Liver (tissue), 9 donors: ENCODE results near the gene CCDC201. TPM values are rescaled to one million over a fixed set of nuclear protein-coding genes. Genes with fewer than 3 reads are reported as not detected.

ENCODE experiments used
- DNase-seq: peaks from one replicate; pipeline ENCODE4 v3.0.0-alpha.2; 2017; ENCODE audit warnings: low spot score
- H3K27ac ChIP-seq, 2 donors: one replicate each; pipeline ENCODE4 v1.7.0; 2013; ENCODE audit warnings: inconsistent platforms in 2 of 2, low read length in 2 of 2, control low read depth in 1 of 2, low read depth in 1 of 2, mild to moderate bottlenecking in 1 of 2
- H3K27me3 ChIP-seq, 4 donors: one replicate each; pipeline versions ENCODE4 v1.6.1 to v1.7.0; 2013; ENCODE audit warnings: low read length in 3 of 4, inconsistent platforms in 1 of 4, mild to moderate bottlenecking in 1 of 4, moderate library complexity in 1 of 4; ENCODE audit not compliant: control insufficient read depth in 4 of 4, insufficient read depth in 4 of 4
- H3K36me3 ChIP-seq, 4 donors: one replicate each; pipeline versions ENCODE4 v1.6.1 to v1.7.0; 2013; ENCODE audit warnings: low read length in 3 of 4, mild to moderate bottlenecking in 3 of 4, low read depth in 1 of 4, moderate library complexity in 1 of 4; ENCODE audit not compliant: control insufficient read depth in 4 of 4, insufficient read depth in 3 of 4
- H3K4me1 ChIP-seq, 4 donors: one replicate each; pipeline versions ENCODE4 v1.6.1 to v1.7.0; 2013; ENCODE audit warnings: low read length in 3 of 4, mild to moderate bottlenecking in 3 of 4, moderate library complexity in 1 of 4; ENCODE audit not compliant: control insufficient read depth in 4 of 4, insufficient read depth in 4 of 4
- H3K4me3 ChIP-seq, 3 donors: one replicate each; pipeline versions ENCODE4 v1.6.1 to v1.7.0; 2013; ENCODE audit warnings: low read length in 3 of 3, control low read depth in 1 of 3, low read depth in 1 of 3, mild to moderate bottlenecking in 1 of 3
- H3K9ac ChIP-seq, 2 donors: one replicate each; pipeline ENCODE4 v1.7.0; 2013; ENCODE audit warnings: low read length in 2 of 2, mild to moderate bottlenecking in 2 of 2, moderate library complexity in 2 of 2, control low read depth in 1 of 2, low read depth in 1 of 2
- H3K9me3 ChIP-seq, 4 donors: one replicate each; pipeline versions ENCODE4 v1.6.1 to v1.7.0; 2013; ENCODE audit warnings: low read length in 3 of 4; ENCODE audit not compliant: control insufficient read depth in 4 of 4
- ATF3 ChIP-seq: IDR thresholded peaks from 2 replicates; pipeline ENCODE4 v1.6.1; 2016; ENCODE audit warnings: antibody characterized with exemption
- EGR1 ChIP-seq, 2 donors: IDR thresholded peaks; 2 replicates each; pipeline ENCODE4 v1.6.1; 2016 to 2018; ENCODE audit warnings: antibody characterized with exemption in 2 of 2, low read depth in 2 of 2
- FOXA1 ChIP-seq: IDR thresholded peaks from 2 replicates; pipeline ENCODE4 v1.6.1; 2016; ENCODE audit warnings: antibody characterized with exemption
- FOXA2 ChIP-seq: IDR thresholded peaks from 2 replicates; pipeline ENCODE4 v1.6.1; 2016; ENCODE audit warnings: antibody characterized with exemption
- GABPA ChIP-seq, 2 donors: IDR thresholded peaks in 1 of 2; conservative IDR thresholded peaks in 1 of 2; 2 replicates each; pipeline ENCODE4 v1.6.1; 2016; ENCODE audit warnings: antibody characterized with exemption in 2 of 2, mild to moderate bottlenecking in 1 of 2, moderate library complexity in 1 of 2
- HNF4A ChIP-seq, 2 donors: conservative IDR thresholded peaks; 2 replicates each; pipeline ENCODE4 v1.6.1; 2016; ENCODE audit warnings: antibody characterized with exemption in 2 of 2, mild to moderate bottlenecking in 2 of 2
- HNF4G ChIP-seq: IDR thresholded peaks from 2 replicates; pipeline ENCODE4 v1.6.1; 2016; ENCODE audit warnings: antibody characterized with exemption
- JUND ChIP-seq, 2 donors: IDR thresholded peaks; 2 replicates each; pipeline ENCODE4 v1.6.1; 2016; ENCODE audit warnings: antibody characterized with exemption in 2 of 2
- NR2F2 ChIP-seq: IDR thresholded peaks from 2 replicates; pipeline ENCODE4 v1.6.1; 2016; ENCODE audit warnings: antibody characterized with exemption
- RAD21 ChIP-seq, 2 donors: IDR thresholded peaks; 2 replicates each; pipeline ENCODE4 v1.6.1; 2016; ENCODE audit warnings: antibody characterized with exemption in 2 of 2, mild to moderate bottlenecking in 2 of 2
- RXRA ChIP-seq, 2 donors: IDR thresholded peaks; 2 replicates each; pipeline ENCODE4 v1.6.1; 2017 to 2018; ENCODE audit warnings: antibody characterized with exemption in 2 of 2, mild to moderate bottlenecking in 1 of 2
- SP1 ChIP-seq: IDR thresholded peaks from 2 replicates; pipeline ENCODE4 v1.6.1; 2018; ENCODE audit warnings: antibody characterized with exemption, mild to moderate bottlenecking
- TAF1 ChIP-seq: conservative IDR thresholded peaks from 2 replicates; pipeline ENCODE4 v1.6.1; 2016; ENCODE audit warnings: antibody characterized with exemption, mild to moderate bottlenecking
- YY1 ChIP-seq: IDR thresholded peaks from 2 replicates; pipeline ENCODE4 v1.6.1; 2016; ENCODE audit warnings: antibody characterized with exemption, mild to moderate bottlenecking
- ZBTB33 ChIP-seq: IDR thresholded peaks from 2 replicates; pipeline ENCODE4 v1.6.1; 2016; ENCODE audit warnings: antibody characterized with exemption
- WGBS: extraction: QIAGEN DNeasy Blood & Tissue Kit; methylation state at CpG from one replicate; pipeline ENCODE4 v1.1.7; 2013; 5-methylcytosine and 5-hydroxymethylcytosine counted together
- polyA plus RNA-seq, 2 donors: library from polyadenylated mRNA; stranded (reverse) in 1 of 2; unstranded in 1 of 2; fragments of 200-250 nt in 1 of 2; fragments of >200 nt in 1 of 2; fragmentation: Nextera tagmentation in 1 of 2; extraction: Ambion mirVana in 1 of 2; gene quantifications; one replicate each; pipeline versions ENCODE4 v1.2.1 to v1.2.3, GENCODE V29; 2013 to 2015
- total RNA-seq, 2 donors: library from RNA; depleted of rRNA; stranded (reverse); fragments of >200 nt; gene quantifications; one replicate each; pipeline ENCODE4 v1.2.3, GENCODE V29; 2014
- TF ChIP-seq, protein P1 (sequence below): IDR thresholded peaks from 2 replicates; pipeline ENCODE4 v1.6.1; 2016; ENCODE audit warnings: antibody characterized with exemption, mild to moderate bottlenecking
- TF ChIP-seq, protein P2 (sequence below): fragments of 150-350 bp; IDR thresholded peaks from 2 replicates; pipeline ENCODE4 v1.5.1; 2017; ENCODE audit warnings: improper control_type of control experiment, low read depth, low read length; ENCODE audit not compliant: missing input control
- TF ChIP-seq, protein P3 (sequence below): IDR thresholded peaks from 2 replicates; pipeline ENCODE4 v1.6.1; 2016; ENCODE audit warnings: antibody characterized with exemption
- donor health status: healthy.
- donor health status: healthy.
- donor health status: healthy.
- donor health status: healthy.
- donor health status: healthy.

The CCDC201 gene
- total and polyA plus RNA-seq, 4 donors = not detected

GRCh38 chr7:45890125-45890901 is 17.4 kb upstream of the CCDC201 start:
- 74% methylated on average over 8 of the region's 8 CpGs for WGBS
- TF ChIP-seq JUND (IDR thresholded peaks at IDR 0.05) (peak in 1 of 2 donors; percentile 74), RAD21 (IDR thresholded peaks at IDR 0.05) (no peak), YY1 (peak; percentile 13), NR2F2 (peak; percentile 17), HNF4A (conservative IDR thresholded peaks at IDR 0.05) (no peak)
- TF ChIP-seq, protein P1, sequence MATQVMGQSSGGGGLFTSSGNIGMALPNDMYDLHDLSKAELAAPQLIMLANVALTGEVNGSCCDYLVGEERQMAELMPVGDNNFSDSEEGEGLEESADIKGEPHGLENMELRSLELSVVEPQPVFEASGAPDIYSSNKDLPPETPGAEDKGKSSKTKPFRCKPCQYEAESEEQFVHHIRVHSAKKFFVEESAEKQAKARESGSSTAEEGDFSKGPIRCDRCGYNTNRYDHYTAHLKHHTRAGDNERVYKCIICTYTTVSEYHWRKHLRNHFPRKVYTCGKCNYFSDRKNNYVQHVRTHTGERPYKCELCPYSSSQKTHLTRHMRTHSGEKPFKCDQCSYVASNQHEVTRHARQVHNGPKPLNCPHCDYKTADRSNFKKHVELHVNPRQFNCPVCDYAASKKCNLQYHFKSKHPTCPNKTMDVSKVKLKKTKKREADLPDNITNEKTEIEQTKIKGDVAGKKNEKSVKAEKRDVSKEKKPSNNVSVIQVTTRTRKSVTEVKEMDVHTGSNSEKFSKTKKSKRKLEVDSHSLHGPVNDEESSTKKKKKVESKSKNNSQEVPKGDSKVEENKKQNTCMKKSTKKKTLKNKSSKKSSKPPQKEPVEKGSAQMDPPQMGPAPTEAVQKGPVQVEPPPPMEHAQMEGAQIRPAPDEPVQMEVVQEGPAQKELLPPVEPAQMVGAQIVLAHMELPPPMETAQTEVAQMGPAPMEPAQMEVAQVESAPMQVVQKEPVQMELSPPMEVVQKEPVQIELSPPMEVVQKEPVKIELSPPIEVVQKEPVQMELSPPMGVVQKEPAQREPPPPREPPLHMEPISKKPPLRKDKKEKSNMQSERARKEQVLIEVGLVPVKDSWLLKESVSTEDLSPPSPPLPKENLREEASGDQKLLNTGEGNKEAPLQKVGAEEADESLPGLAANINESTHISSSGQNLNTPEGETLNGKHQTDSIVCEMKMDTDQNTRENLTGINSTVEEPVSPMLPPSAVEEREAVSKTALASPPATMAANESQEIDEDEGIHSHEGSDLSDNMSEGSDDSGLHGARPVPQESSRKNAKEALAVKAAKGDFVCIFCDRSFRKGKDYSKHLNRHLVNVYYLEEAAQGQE = peak; percentile 20
- no peaks in the 10 kb centered on the region for H3K9me3 ChIP-seq
- peaks cover 0 to 29% (median 15%) of the 10 kb centered on the region in 4 donors for H3K4me1 ChIP-seq
- H3K27ac ChIP-seq = peak overlapping the region; percentile 90 to 93
- peaks cover 0 to 9% (median 0%) of the 10 kb centered on the region in 4 donors for H3K36me3 ChIP-seq
- H3K4me3 ChIP-seq = peak overlapping the region; percentile 25 to 64 (median 44)
- H3K9ac ChIP-seq = peak overlapping the region; percentile 65 to 98
- no peak for DNase-seq
- H3K27me3 ChIP-seq = no peaks in the 10 kb centered on the region

DNA sequence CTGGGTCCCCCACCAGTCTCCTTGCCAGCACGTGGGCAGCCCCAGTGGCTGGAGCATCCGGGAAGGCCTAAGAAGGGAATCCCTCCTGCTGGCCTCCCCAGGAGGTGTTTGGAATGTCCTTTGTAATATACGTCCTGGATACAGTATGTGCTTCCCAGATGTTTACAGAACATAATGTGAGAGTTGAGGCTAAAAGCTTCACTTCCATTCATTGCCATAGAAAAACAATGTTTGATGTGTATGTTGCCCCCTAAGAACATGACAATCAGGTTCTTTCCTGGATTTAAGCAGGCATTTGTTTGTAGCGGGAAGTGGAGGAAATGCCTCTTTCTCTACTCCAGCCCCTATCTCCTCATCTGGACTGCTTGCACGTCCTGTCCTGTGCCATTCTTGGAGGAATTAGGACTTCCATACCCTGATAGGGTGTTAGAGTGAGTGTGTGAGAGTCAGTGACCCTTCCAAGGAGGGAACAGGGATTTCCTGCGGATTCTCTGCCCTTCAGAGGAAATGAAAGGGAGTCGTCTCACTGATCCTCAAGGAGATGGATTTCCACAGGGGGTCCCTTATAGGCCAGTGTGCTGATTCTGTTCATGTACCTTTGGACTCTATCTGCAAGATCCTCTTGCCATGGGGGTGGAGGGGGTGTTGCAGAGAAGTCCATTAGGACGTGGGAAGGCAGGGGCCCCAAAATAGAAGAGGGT is 16.6 kb upstream of the CCDC201 start:
- Histone ChIP-seq H3K4me1 (peaks cover 0 to 36% (median 18%) of the 10 kb centered on the region in 4 donors), H3K9me3 (no peaks in the 10 kb centered on the region), H3K27ac (peak overlapping the region; percentile 90 to 93), H3K4me3 (peak overlapping the region; percentile 25 to 64 (median 44)), H3K9ac (peak overlapping the region; percentile 65 to 98), H3K27me3 (no peaks in the 10 kb centered on the region), H3K36me3 (peaks cover 0 to 9% (median 0%) of the 10 kb centered on the region in 4 donors)
- TF ChIP-seq FOXA1 (no peak), ATF3 (peak; percentile 55), HNF4G (no peak), YY1 (no peak), HNF4A (conservative IDR thresholded peaks at IDR 0.05) (peak; percentile 23 to 41), RXRA (IDR thresholded peaks at IDR 0.05) (no peak), NR2F2 (no peak), SP1 (no peak), FOXA2 (peak; percentile 23), GABPA (IDR thresholded peaks at IDR 0.05 in 1 of 2, conservative IDR thresholded peaks at IDR 0.05 in 1 of 2) (no peak), RAD21 (IDR thresholded peaks at IDR 0.05) (no peak), JUND (IDR thresholded peaks at IDR 0.05) (peak in 1 of 2 donors; percentile 10), ZBTB33 (no peak), EGR1 (IDR thresholded peaks at IDR 0.05; ENCODE audit: low read depth in 2 of 2) (peak; percentile 27 to 28), TAF1 (peak; percentile 56)
- TF ChIP-seq, protein P2, sequence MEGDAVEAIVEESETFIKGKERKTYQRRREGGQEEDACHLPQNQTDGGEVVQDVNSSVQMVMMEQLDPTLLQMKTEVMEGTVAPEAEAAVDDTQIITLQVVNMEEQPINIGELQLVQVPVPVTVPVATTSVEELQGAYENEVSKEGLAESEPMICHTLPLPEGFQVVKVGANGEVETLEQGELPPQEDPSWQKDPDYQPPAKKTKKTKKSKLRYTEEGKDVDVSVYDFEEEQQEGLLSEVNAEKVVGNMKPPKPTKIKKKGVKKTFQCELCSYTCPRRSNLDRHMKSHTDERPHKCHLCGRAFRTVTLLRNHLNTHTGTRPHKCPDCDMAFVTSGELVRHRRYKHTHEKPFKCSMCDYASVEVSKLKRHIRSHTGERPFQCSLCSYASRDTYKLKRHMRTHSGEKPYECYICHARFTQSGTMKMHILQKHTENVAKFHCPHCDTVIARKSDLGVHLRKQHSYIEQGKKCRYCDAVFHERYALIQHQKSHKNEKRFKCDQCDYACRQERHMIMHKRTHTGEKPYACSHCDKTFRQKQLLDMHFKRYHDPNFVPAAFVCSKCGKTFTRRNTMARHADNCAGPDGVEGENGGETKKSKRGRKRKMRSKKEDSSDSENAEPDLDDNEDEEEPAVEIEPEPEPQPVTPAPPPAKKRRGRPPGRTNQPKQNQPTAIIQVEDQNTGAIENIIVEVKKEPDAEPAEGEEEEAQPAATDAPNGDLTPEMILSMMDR = no peak
- TF ChIP-seq, protein P1 = peak; percentile 48
- TF ChIP-seq, protein P3, sequence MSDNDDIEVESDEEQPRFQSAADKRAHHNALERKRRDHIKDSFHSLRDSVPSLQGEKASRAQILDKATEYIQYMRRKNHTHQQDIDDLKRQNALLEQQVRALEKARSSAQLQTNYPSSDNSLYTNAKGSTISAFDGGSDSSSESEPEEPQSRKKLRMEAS = no peak
- WGBS = 38% methylated on average over 8 of the region's 8 CpGs
- no peak for DNase-seq
